ENCODE data around the gene TTF2. TPM values are rescaled to one million over a fixed set of nuclear protein-coding genes. Genes with fewer than 3 reads are reported as not detected.

Gene TTF2
- total RNA-seq, 1 donor from 2014 or later: 36.1 TPM

GRCh38 chr1:117079737-117080136, 19.6 kb downstream of the TTF2 start:
- H3K27me3 Mint-ChIP-seq (ENCODE audit: insufficient read depth, low read depth): no peaks in the 10 kb centered on the region
- no peaks in the 10 kb centered on the region for H3K27me3 ChIP-seq
- no peaks in the 10 kb centered on the region for H3K4me1 ChIP-seq
- no peaks in the 10 kb centered on the region for H3K9me3 ChIP-seq (ENCODE audit: low read depth)
- no peaks in the 10 kb centered on the region for H3F3A ChIP-seq (ENCODE audit: low read depth)
- H3K4me2 ChIP-seq: no peak overlapping the region
- no peak overlapping the region for H3K27ac ChIP-seq
- H4K20me1 ChIP-seq (ENCODE audit: low read depth): no peaks in the 10 kb centered on the region
- H3K9me3 Mint-ChIP-seq: no peaks in the 10 kb centered on the region
- no peak overlapping the region for H3K4me3 Mint-ChIP-seq
- peaks cover 16% of the 10 kb centered on the region for H3K36me3 ChIP-seq
- H3K79me2 ChIP-seq (ENCODE audit: low read depth): no peaks in the 10 kb centered on the region
- H2AFZ ChIP-seq (replicated peaks): no peak overlapping the region
- H3K27ac Mint-ChIP-seq: no peak overlapping the region
- DNase-seq (ENCODE audit: low spot score): no peak
- no peak overlapping the region for H3K4me3 ChIP-seq
- no peak for TF ChIP-seq EZH2phosphoT487 (IDR thresholded peaks at IDR 0.05)
- TF ChIP-seq CTCF (IDR thresholded peaks at IDR 0.05): no peak
- no peak for TF ChIP-seq EZH2 (IDR thresholded peaks at IDR 0.05)
- H3K36me3 Mint-ChIP-seq: peaks cover 42% of the 10 kb centered on the region
- no peaks in the 10 kb centered on the region for H3K4me1 Mint-ChIP-seq
- no peak overlapping the region for H3K9ac ChIP-seq

GRCh38 chr1:117084231-117084630, 24.1 kb downstream of the TTF2 start:
- Histone ChIP-seq H3K4me3 (no peak overlapping the region), H3K36me3 (peaks cover 16% of the 10 kb centered on the region), H2AFZ (replicated peaks) (no peak overlapping the region), H3K27ac (no peak overlapping the region), H4K20me1 (ENCODE audit: low read depth) (no peaks in the 10 kb centered on the region), H3K79me2 (ENCODE audit: low read depth) (no peaks in the 10 kb centered on the region), H3K27me3 (no peaks in the 10 kb centered on the region), H3K4me1 (no peaks in the 10 kb centered on the region), H3K9me3 (ENCODE audit: low read depth) (no peaks in the 10 kb centered on the region), H3K4me2 (no peak overlapping the region), H3K9ac (no peak overlapping the region), H3F3A (ENCODE audit: low read depth) (no peaks in the 10 kb centered on the region)
- TF ChIP-seq EZH2phosphoT487 (IDR thresholded peaks at IDR 0.05): no peak
- H3K4me3 Mint-ChIP-seq: no peak overlapping the region
- no peak overlapping the region for H3K27ac Mint-ChIP-seq
- no peaks in the 10 kb centered on the region for H3K27me3 Mint-ChIP-seq (ENCODE audit: insufficient read depth, low read depth)
- no peaks in the 10 kb centered on the region for H3K4me1 Mint-ChIP-seq
- H3K9me3 Mint-ChIP-seq: no peaks in the 10 kb centered on the region
- H3K36me3 Mint-ChIP-seq: peaks cover 25% of the 10 kb centered on the region
- DNase-seq (ENCODE audit: low spot score): no peak

- Histone ChIP-seq H3K9ac (no peak overlapping the region), H3K9me3 (ENCODE audit: low read depth) (no peaks in the 10 kb centered on the region), H2AFZ (replicated peaks) (no peak overlapping the region), H3K27ac (no peak overlapping the region), H4K20me1 (ENCODE audit: low read depth) (no peaks in the 10 kb centered on the region), H3K79me2 (ENCODE audit: low read depth) (no peaks in the 10 kb centered on the region), H3K4me1 (no peaks in the 10 kb centered on the region), H3F3A (ENCODE audit: low read depth) (no peaks in the 10 kb centered on the region), H3K36me3 (no peaks in the 10 kb centered on the region), H3K4me3 (no peak overlapping the region), H3K4me2 (no peak overlapping the region), H3K27me3 (no peaks in the 10 kb centered on the region)
- Mint-ChIP-seq H3K36me3 (peaks cover 15% of the 10 kb centered on the region), H3K4me3 (no peak overlapping the region), H3K27ac (no peak overlapping the region), H3K27me3 (ENCODE audit: insufficient read depth, low read depth) (no peaks in the 10 kb centered on the region), H3K4me1 (peaks cover 4% of the 10 kb centered on the region), H3K9me3 (no peaks in the 10 kb centered on the region)
- TF ChIP-seq EZH2 (IDR thresholded peaks at IDR 0.05) (no peak), CTCF (IDR thresholded peaks at IDR 0.05) (no peak), EZH2phosphoT487 (IDR thresholded peaks at IDR 0.05) (no peak)
- DNase-seq (ENCODE audit: low spot score): no peak
Observed at GRCh38 chr1:117087686-117088085, 27.6 kb downstream of the TTF2 start.

- H3K9ac ChIP-seq: no peak overlapping the region
- Mint-ChIP-seq H3K4me3 (no peak overlapping the region), H3K9me3 (no peaks in the 10 kb centered on the region), H3K27ac (peak overlapping the region; percentile 28), H3K4me1 (peaks cover 22% of the 10 kb centered on the region), H3K36me3 (peaks cover 13% of the 10 kb centered on the region), H3K27me3 (ENCODE audit: insufficient read depth, low read depth) (no peaks in the 10 kb centered on the region)
- H3K36me3 ChIP-seq: no peaks in the 10 kb centered on the region
- TF ChIP-seq CTCF (IDR thresholded peaks at IDR 0.05) (no peak), EZH2 (IDR thresholded peaks at IDR 0.05) (no peak), EZH2phosphoT487 (IDR thresholded peaks at IDR 0.05) (no peak)
- no peaks in the 10 kb centered on the region for H3K27me3 ChIP-seq
- H4K20me1 ChIP-seq (ENCODE audit: low read depth): no peaks in the 10 kb centered on the region
- H3K4me1 ChIP-seq: no peaks in the 10 kb centered on the region
- no peaks in the 10 kb centered on the region for H3K79me2 ChIP-seq (ENCODE audit: low read depth)
- H3K9me3 ChIP-seq (ENCODE audit: low read depth): no peaks in the 10 kb centered on the region
- peak; percentile 25 for DNase-seq (ENCODE audit: low spot score)
- H2AFZ ChIP-seq (replicated peaks): no peak overlapping the region
- no peak overlapping the region for H3K4me3 ChIP-seq
- no peak overlapping the region for H3K27ac ChIP-seq
- H3K4me2 ChIP-seq: no peak overlapping the region
- no peaks in the 10 kb centered on the region for H3F3A ChIP-seq (ENCODE audit: low read depth)
Observed at GRCh38 chr1:117089996-117090395, 29.9 kb downstream of the TTF2 start.
